Measurements from ENCODE around the gene TNFRSF19. TPM values are rescaled to one million over a fixed set of nuclear protein-coding genes. Genes with fewer than 3 reads are reported as not detected.
A peak's percentile ranks its signal among the peaks of the same experiment; 100 is the strongest.
"Not testable (repeated sequence)": the region's sequence is repeated elsewhere in the genome, so short reads cannot be mapped to it uniquely, and the experiment has no call there.

Gene TNFRSF19
- under 0.01 and 0.22 TPM in 2 replicates for total RNA-seq

GRCh38 chr13:23570099-23570920 is at the start of gene TNFRSF19:
TSS of gene TNFRSF19 (plus strand) at chr13:23570412. CDS start at chr13:23590184, 19,772 bp downstream.
- DNase-seq (ENCODE audit: low read depth in 2 of 2) = peak; percentile 7 to 42

- DNase-seq (ENCODE audit: low read depth in 2 of 2) = not testable (repeated sequence)
Observed at GRCh38 chr13:23529926-23530325, 40.3 kb upstream of the TNFRSF19 start.

- no peak for DNase-seq (ENCODE audit: low read depth in 2 of 2)
Observed at GRCh38 chr13:23531446-23531845, 38.8 kb upstream of the TNFRSF19 start.

GRCh38 chr13:23534090-23534489 is 36.1 kb upstream of the TNFRSF19 start:
- DNase-seq (ENCODE audit: low read depth in 2 of 2) = no peak

- no peak for DNase-seq (ENCODE audit: low read depth in 2 of 2)
Observed at GRCh38 chr13:23541221-23541824, 28.9 kb upstream of the TNFRSF19 start.

GRCh38 chr13:23544668-23545067 is 25.5 kb upstream of the TNFRSF19 start:
- no peak for DNase-seq (ENCODE audit: low read depth in 2 of 2)

GRCh38 chr13:23547000-23547590 is 23.1 kb upstream of the TNFRSF19 start:
- no peak for DNase-seq (ENCODE audit: low read depth in 2 of 2)

- no peak for DNase-seq (ENCODE audit: low read depth in 2 of 2)
Observed at GRCh38 chr13:23549724-23550123, 20.5 kb upstream of the TNFRSF19 start.

GRCh38 chr13:23550163-23550562 is 20.0 kb upstream of the TNFRSF19 start:
- DNase-seq (ENCODE audit: low read depth in 2 of 2) = no peak

- DNase-seq (ENCODE audit: low read depth in 2 of 2) = no peak
Observed at GRCh38 chr13:23551213-23552008, 18.8 kb upstream of the TNFRSF19 start.

GRCh38 chr13:23552171-23552570 is 18.0 kb upstream of the TNFRSF19 start:
- no peak for DNase-seq (ENCODE audit: low read depth in 2 of 2)

GRCh38 chr13:23552661-23553060 is 17.6 kb upstream of the TNFRSF19 start:
- no peak for DNase-seq (ENCODE audit: low read depth in 2 of 2)

GRCh38 chr13:23554000-23554399 is 16.2 kb upstream of the TNFRSF19 start:
- DNase-seq (ENCODE audit: low read depth in 2 of 2) = no peak

GRCh38 chr13:23557043-23557442 is 13.2 kb upstream of the TNFRSF19 start:
- DNase-seq (ENCODE audit: low read depth in 2 of 2) = no peak

- no peak for DNase-seq (ENCODE audit: low read depth in 2 of 2)
Observed at GRCh38 chr13:23557733-23558132, 12.5 kb upstream of the TNFRSF19 start.

- peak in 1 of 2 donors; percentile 81 for DNase-seq (ENCODE audit: low read depth in 2 of 2)
Observed at GRCh38 chr13:23558675-23559536, 11.3 kb upstream of the TNFRSF19 start.

GRCh38 chr13:23560571-23561089 is 9.6 kb upstream of the TNFRSF19 start:
- DNase-seq (ENCODE audit: low read depth in 2 of 2) = no peak

GRCh38 chr13:23561261-23561660 is 9.0 kb upstream of the TNFRSF19 start:
- no peak for DNase-seq (ENCODE audit: low read depth in 2 of 2)

- DNase-seq (ENCODE audit: low read depth in 2 of 2) = no peak
Observed at GRCh38 chr13:23563085-23563845, 6.9 kb upstream of the TNFRSF19 start.
